HEK293 (cell line): ENCODE results near the gene CST9L.

Experiments
- CTCF ChIA-PET: fragments of 350-600 bp; formaldehyde crosslinking; extraction: SDS; loops from one replicate; lab custom pipeline; 2021; ENCODE audit warnings: antibody characterized with exemption; lab: Yijun Ruan, JAX
- POLR2A ChIA-PET: fragments of 300-600 bp; formaldehyde crosslinking; extraction: SDS; loops from one replicate; lab custom pipeline; 2020; ENCODE audit warnings: antibody characterized with exemption, inconsistent platforms; lab: Yijun Ruan, JAX
- H3K27ac ChIP-seq: fragments of 200-500 bp; sonication (Bioruptor generic); 2 replicates; pipeline ENCODE4 v1.5.1; 2014; ENCODE audit warnings: low read depth, low read length, control low read depth, inconsistent platforms; ENCODE audit errors: extremely low read depth
- H3K36me3 ChIP-seq, 2 experiments: fragments of 200-500 bp in 1 of 2; sonication (Bioruptor generic) in 1 of 2; 1 replicate in 1 of 2; 2 replicates in 1 of 2; pipeline ENCODE4 v1.5.1; 2014 to 2017; ENCODE audit warnings: inconsistent platforms in 2 of 2, low read length in 2 of 2; ENCODE audit not compliant: control insufficient read depth in 2 of 2, insufficient read depth in 1 of 2
- H3K4me1 ChIP-seq: fragments of 200-500 bp; sonication (Bioruptor generic); 2 replicates; pipeline ENCODE4 v1.5.1; 2014; ENCODE audit warnings: mild to moderate bottlenecking, low read length, inconsistent platforms; ENCODE audit not compliant: control insufficient read depth, insufficient read depth
- H3K4me3 ChIP-seq: 2 replicates; pipeline ENCODE4 v1.5.1; 2011; ENCODE audit warnings: low read depth, mild to moderate bottlenecking, control low read depth, low read length, moderate library complexity
- H3K9me3 ChIP-seq: fragments of 200-500 bp; sonication (Bioruptor generic); 2 replicates; pipeline ENCODE4 v1.5.1; 2014; ENCODE audit warnings: low read depth, low read length, inconsistent platforms; ENCODE audit not compliant: control insufficient read depth, insufficient read depth
- KLF7 ChIP-seq: fragments of 450-650 bp; formaldehyde crosslinking; IDR thresholded peaks from 2 replicates; pipeline ENCODE4 v1.5.1; 2016; ENCODE audit warnings: missing biosample characterization, missing genetic modification characterization, borderline replicate concordance
- ZBTB1 ChIP-seq: fragments of 450-650 bp; formaldehyde crosslinking; IDR thresholded peaks from 2 replicates; pipeline ENCODE4 v1.5.1; 2016; ENCODE audit warnings: missing biosample characterization, missing genetic modification characterization
- ZBTB17 ChIP-seq: fragments of 450-650 bp; formaldehyde crosslinking; IDR thresholded peaks from 2 replicates; pipeline ENCODE4 v1.5.1; 2016; ENCODE audit warnings: missing biosample characterization, missing genetic modification characterization
- ZBTB8A ChIP-seq: fragments of 450-650 bp; formaldehyde crosslinking; IDR thresholded peaks from 2 replicates; pipeline ENCODE4 v1.5.1; 2016; ENCODE audit warnings: missing biosample characterization, missing genetic modification characterization
- ZNF184 ChIP-seq: fragments of 450-650 bp; IDR thresholded peaks from 2 replicates; pipeline ENCODE4 v1.5.1; 2018; ENCODE audit warnings: missing biosample characterization, mild to moderate bottlenecking, missing genetic modification characterization
- ZNF211 ChIP-seq: fragments of 450-650 bp; formaldehyde crosslinking; IDR thresholded peaks from 2 replicates; pipeline ENCODE4 v1.5.1; 2016; ENCODE audit warnings: low read depth, missing biosample characterization, missing genetic modification characterization
- ZNF473 ChIP-seq: fragments of 450-650 bp; formaldehyde crosslinking; IDR thresholded peaks from 2 replicates; pipeline ENCODE4 v1.5.1; 2017; ENCODE audit warnings: missing biosample characterization, missing genetic modification characterization
- ZNF514 ChIP-seq: fragments of 450-650 bp; formaldehyde crosslinking; IDR thresholded peaks from 2 replicates; pipeline ENCODE4 v1.5.1; 2016; ENCODE audit warnings: missing biosample characterization, missing genetic modification characterization
- ZNF561 ChIP-seq: fragments of 450-650 bp; IDR thresholded peaks from 2 replicates; pipeline ENCODE4 v1.5.1; 2018; ENCODE audit warnings: missing biosample characterization, missing genetic modification characterization, borderline replicate concordance
- ZNF600 ChIP-seq: fragments of 450-650 bp; formaldehyde crosslinking; IDR thresholded peaks from 2 replicates; pipeline ENCODE4 v1.5.1; 2016; ENCODE audit warnings: missing biosample characterization, missing genetic modification characterization
- ZNF830 ChIP-seq: fragments of 450-650 bp; IDR thresholded peaks from 2 replicates; pipeline ENCODE4 v1.5.0; 2018; ENCODE audit warnings: missing biosample characterization, missing genetic modification characterization, low read depth, mild to moderate bottlenecking, moderate library complexity
- TF ChIP-seq, protein P1 (sequence below): fragments of 450-650 bp; formaldehyde crosslinking; IDR thresholded peaks from 2 replicates; pipeline ENCODE4 v1.5.1; 2016; ENCODE audit warnings: missing biosample characterization, missing genetic modification characterization
- TF ChIP-seq, protein P2 (sequence below): fragments of 450-650 bp; formaldehyde crosslinking; IDR thresholded peaks from 2 replicates; pipeline ENCODE4 v1.5.1; 2016; ENCODE audit warnings: missing biosample characterization, missing genetic modification characterization
- TF ChIP-seq, protein P3 (sequence below): fragments of 450-650 bp; formaldehyde crosslinking; IDR thresholded peaks from 2 replicates; pipeline ENCODE4 v1.5.1; 2016; ENCODE audit warnings: missing biosample characterization, missing genetic modification characterization
- TF ChIP-seq, protein P4 (sequence below): fragments of 450-650 bp; formaldehyde crosslinking; IDR thresholded peaks from 2 replicates; pipeline ENCODE4 v1.5.1; 2016; ENCODE audit warnings: missing biosample characterization, missing genetic modification characterization
- TF ChIP-seq, protein P5 (sequence below): fragments of 450-650 bp; IDR thresholded peaks from 2 replicates; pipeline ENCODE4 v1.5.1; 2018; ENCODE audit warnings: missing biosample characterization, missing genetic modification characterization

Gene CST9L

DNA sequence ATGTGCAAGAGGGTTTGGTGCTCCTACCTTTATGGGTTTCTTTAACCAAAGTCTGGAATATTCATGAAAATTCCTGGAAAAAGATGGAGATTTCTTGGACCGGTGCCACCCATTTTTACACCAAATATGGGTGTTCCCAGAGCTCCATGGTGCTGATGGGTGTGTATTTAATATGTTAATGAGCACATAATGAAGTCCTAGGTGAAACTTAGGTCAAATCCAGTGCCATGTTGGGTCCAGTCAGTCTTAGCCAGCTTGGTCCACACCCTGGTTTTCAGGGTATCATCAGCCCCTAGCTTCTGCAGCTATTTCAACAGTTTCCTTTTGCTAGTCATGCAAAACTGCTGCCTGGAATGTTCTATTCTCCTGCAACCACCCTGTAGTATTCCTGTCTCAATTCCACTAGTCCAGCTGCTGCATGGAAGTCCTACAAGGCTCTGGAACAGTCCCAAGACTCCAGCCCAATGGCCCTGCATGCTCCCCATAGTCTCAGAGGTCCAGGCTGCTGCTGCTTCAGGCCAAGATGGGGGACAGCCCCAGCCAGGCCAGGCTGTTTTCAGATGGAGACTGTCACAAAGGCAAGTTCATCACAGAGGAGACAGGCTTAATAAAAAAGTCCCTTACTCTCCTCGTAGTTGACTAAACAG lies 31.8 kb downstream of the CST9L start (continued):
- TF ChIP-seq, protein P1, sequence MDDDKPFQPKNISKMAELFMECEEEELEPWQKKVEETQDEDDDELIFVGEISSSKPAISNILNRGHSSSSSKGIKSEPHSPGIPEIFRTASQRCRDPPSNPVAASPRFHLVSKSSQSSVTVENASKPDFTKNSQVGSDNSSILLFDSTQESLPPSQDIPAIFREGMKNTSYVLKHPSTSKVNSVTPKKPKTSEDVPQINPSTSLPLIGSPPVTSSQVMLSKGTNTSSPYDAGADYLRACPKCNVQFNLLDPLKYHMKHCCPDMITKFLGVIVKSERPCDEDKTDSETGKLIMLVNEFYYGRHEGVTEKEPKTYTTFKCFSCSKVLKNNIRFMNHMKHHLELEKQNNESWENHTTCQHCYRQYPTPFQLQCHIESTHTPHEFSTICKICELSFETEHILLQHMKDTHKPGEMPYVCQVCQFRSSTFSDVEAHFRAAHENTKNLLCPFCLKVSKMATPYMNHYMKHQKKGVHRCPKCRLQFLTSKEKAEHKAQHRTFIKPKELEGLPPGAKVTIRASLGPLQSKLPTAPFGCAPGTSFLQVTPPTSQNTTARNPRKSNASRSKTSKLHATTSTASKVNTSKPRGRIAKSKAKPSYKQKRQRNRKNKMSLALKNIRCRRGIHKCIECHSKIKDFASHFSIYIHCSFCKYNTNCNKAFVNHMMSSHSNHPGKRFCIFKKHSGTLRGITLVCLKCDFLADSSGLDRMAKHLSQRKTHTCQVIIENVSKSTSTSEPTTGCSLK = no peak
- TF ChIP-seq, all 188 proteins: peak for 0

DNA sequence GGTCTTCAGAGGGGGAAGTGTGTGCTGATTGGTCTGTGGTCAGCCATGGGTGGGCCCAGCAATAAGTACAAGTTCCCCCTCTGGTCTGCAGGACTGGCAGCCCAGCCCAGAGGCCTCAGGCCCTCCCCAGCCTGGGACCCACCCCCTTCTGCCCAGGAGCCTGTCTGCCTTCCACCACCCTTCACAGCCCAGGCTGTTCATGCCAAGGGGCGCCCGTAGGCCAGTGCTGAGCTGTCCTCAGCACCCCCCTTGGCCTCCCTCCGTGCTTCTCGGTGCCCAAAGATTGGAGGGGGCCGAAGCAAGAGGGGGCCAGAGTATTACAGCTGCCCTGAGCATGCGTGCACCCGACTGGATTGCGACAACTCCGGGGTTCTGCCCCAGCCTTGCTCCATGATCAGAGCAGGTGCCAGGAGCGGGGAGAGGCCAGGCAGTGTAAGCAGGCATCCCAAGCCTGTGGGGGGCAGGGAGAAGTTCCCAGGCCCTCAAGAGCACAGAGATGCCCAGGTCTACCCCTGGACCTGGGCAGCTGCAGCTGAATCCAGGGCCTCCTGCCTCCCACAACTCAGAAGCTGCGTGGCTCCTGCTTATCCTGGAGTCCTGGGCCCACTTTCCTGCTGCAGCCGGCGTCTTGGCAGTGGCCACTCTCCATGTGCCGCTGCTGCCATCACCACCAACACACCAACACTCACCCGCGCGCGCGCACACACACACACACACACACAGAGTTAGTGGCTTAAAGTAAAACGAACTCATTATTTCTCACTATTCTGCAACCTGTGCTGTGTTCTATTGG lies 33.3 kb downstream of the CST9L start:
- POLR2A ChIA-PET = no interaction called here
- TF ChIP-seq ZNF561 = no peak
- TF ChIP-seq, protein P2, sequence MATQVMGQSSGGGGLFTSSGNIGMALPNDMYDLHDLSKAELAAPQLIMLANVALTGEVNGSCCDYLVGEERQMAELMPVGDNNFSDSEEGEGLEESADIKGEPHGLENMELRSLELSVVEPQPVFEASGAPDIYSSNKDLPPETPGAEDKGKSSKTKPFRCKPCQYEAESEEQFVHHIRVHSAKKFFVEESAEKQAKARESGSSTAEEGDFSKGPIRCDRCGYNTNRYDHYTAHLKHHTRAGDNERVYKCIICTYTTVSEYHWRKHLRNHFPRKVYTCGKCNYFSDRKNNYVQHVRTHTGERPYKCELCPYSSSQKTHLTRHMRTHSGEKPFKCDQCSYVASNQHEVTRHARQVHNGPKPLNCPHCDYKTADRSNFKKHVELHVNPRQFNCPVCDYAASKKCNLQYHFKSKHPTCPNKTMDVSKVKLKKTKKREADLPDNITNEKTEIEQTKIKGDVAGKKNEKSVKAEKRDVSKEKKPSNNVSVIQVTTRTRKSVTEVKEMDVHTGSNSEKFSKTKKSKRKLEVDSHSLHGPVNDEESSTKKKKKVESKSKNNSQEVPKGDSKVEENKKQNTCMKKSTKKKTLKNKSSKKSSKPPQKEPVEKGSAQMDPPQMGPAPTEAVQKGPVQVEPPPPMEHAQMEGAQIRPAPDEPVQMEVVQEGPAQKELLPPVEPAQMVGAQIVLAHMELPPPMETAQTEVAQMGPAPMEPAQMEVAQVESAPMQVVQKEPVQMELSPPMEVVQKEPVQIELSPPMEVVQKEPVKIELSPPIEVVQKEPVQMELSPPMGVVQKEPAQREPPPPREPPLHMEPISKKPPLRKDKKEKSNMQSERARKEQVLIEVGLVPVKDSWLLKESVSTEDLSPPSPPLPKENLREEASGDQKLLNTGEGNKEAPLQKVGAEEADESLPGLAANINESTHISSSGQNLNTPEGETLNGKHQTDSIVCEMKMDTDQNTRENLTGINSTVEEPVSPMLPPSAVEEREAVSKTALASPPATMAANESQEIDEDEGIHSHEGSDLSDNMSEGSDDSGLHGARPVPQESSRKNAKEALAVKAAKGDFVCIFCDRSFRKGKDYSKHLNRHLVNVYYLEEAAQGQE (tag by site-specific recombination) = no peak
- TF ChIP-seq ZBTB8A (tag by site-specific recombination) = no peak
- no peak for TF ChIP-seq ZNF184 (tag by site-specific recombination)
- TF ChIP-seq, protein P3, sequence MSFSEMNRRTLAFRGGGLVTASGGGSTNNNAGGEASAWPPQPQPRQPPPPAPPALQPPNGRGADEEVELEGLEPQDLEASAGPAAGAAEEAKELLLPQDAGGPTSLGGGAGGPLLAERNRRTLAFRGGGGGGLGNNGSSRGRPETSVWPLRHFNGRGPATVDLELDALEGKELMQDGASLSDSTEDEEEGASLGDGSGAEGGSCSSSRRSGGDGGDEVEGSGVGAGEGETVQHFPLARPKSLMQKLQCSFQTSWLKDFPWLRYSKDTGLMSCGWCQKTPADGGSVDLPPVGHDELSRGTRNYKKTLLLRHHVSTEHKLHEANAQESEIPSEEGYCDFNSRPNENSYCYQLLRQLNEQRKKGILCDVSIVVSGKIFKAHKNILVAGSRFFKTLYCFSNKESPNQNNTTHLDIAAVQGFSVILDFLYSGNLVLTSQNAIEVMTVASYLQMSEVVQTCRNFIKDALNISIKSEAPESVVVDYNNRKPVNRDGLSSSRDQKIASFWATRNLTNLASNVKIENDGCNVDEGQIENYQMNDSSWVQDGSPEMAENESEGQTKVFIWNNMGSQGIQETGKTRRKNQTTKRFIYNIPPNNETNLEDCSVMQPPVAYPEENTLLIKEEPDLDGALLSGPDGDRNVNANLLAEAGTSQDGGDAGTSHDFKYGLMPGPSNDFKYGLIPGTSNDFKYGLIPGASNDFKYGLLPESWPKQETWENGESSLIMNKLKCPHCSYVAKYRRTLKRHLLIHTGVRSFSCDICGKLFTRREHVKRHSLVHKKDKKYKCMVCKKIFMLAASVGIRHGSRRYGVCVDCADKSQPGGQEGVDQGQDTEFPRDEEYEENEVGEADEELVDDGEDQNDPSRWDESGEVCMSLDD (tag by site-specific recombination) = no peak
- TF ChIP-seq ZNF473 = no peak
- TF ChIP-seq ZNF514 (tag by site-specific recombination) = no peak
- no peak for TF ChIP-seq KLF7 (tag by site-specific recombination)
- TF ChIP-seq, protein P4, sequence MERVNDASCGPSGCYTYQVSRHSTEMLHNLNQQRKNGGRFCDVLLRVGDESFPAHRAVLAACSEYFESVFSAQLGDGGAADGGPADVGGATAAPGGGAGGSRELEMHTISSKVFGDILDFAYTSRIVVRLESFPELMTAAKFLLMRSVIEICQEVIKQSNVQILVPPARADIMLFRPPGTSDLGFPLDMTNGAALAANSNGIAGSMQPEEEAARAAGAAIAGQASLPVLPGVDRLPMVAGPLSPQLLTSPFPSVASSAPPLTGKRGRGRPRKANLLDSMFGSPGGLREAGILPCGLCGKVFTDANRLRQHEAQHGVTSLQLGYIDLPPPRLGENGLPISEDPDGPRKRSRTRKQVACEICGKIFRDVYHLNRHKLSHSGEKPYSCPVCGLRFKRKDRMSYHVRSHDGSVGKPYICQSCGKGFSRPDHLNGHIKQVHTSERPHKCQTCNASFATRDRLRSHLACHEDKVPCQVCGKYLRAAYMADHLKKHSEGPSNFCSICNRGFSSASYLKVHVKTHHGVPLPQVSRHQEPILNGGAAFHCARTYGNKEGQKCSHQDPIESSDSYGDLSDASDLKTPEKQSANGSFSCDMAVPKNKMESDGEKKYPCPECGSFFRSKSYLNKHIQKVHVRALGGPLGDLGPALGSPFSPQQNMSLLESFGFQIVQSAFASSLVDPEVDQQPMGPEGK (tag by site-specific recombination) = no peak
- TF ChIP-seq ZNF830 (tag by site-specific recombination) = no peak
- TF ChIP-seq ZNF211 (tag by site-specific recombination) = no peak
- TF ChIP-seq ZNF600 = no peak
- TF ChIP-seq, protein P5, sequence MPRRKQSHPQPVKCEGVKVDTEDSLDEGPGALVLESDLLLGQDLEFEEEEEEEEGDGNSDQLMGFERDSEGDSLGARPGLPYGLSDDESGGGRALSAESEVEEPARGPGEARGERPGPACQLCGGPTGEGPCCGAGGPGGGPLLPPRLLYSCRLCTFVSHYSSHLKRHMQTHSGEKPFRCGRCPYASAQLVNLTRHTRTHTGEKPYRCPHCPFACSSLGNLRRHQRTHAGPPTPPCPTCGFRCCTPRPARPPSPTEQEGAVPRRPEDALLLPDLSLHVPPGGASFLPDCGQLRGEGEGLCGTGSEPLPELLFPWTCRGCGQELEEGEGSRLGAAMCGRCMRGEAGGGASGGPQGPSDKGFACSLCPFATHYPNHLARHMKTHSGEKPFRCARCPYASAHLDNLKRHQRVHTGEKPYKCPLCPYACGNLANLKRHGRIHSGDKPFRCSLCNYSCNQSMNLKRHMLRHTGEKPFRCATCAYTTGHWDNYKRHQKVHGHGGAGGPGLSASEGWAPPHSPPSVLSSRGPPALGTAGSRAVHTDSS (tag by site-specific recombination) = no peak
- no peak for TF ChIP-seq ZBTB1 (tag by site-specific recombination)
- no peak for TF ChIP-seq ZBTB17 (tag by site-specific recombination)
- TF ChIP-seq, all 188 proteins: peak for 0
- H3K27ac ChIP-seq = no peak overlapping the region
- no peaks in the 10 kb centered on the region for H3K36me3 ChIP-seq
- H3K4me1 ChIP-seq = no peaks in the 10 kb centered on the region
- no peaks in the 10 kb centered on the region for H3K9me3 ChIP-seq
- CTCF ChIA-PET = no interaction called here
- H3K4me3 ChIP-seq = no peak overlapping the region
